Parathyroid adenoma (tissue), 2 donors: ENCODE data around the gene TSPAN18.

Experiments used
- H2AFZ ChIP-seq: fragments of 300-600 bp; sonication (generic); one replicate; pipeline ENCODE4 v1.7.0; 2017; ENCODE audit warnings: antibody characterized with exemption, mild to moderate bottlenecking
- H3K27ac ChIP-seq: fragments of 300-600 bp; sonication (generic); one replicate; pipeline ENCODE4 v1.7.0; 2017
- H3K27me3 ChIP-seq: fragments of 300-600 bp; sonication (generic); one replicate; pipeline ENCODE4 v1.7.0; 2017; ENCODE audit warnings: low read length; ENCODE audit not compliant: control insufficient read depth, insufficient read depth
- H3K36me3 ChIP-seq: fragments of 300-600 bp; sonication (generic); one replicate; pipeline ENCODE4 v1.7.0; 2017; ENCODE audit warnings: low read length; ENCODE audit not compliant: control insufficient read depth, insufficient read depth
- H3K4me1 ChIP-seq: fragments of 300-600 bp; sonication (generic); one replicate; pipeline ENCODE4 v1.7.0; 2017; ENCODE audit warnings: control low read depth
- H3K4me2 ChIP-seq: fragments of 300-600 bp; sonication (generic); one replicate; pipeline ENCODE4 v1.7.0; 2017; ENCODE audit warnings: low read length
- H3K4me3 ChIP-seq: fragments of 300-600 bp; sonication (generic); one replicate; pipeline ENCODE4 v1.7.0; 2017; ENCODE audit warnings: low read depth, low read length
- H3K79me2 ChIP-seq: fragments of 300-600 bp; sonication (generic); one replicate; pipeline ENCODE4 v1.7.0; 2017; ENCODE audit warnings: control low read depth
- H3K9ac ChIP-seq: fragments of 300-600 bp; sonication (generic); one replicate; pipeline ENCODE4 v1.7.0; 2017; ENCODE audit warnings: mild to moderate bottlenecking
- H3K9me3 ChIP-seq: fragments of 300-600 bp; sonication (generic); one replicate; pipeline ENCODE4 v1.7.0; 2017; ENCODE audit warnings: low read length; ENCODE audit not compliant: control insufficient read depth
- TF ChIP-seq, protein P1 (sequence below): fragments of 300-600 bp; sonication (generic); IDR thresholded peaks from one replicate; pipeline ENCODE4 v1.7.0; 2017; ENCODE audit warnings: antibody characterized with exemption, mild to moderate bottlenecking
- donor health status: primary hyperparathyroidism.

The TSPAN18 gene

DNA sequence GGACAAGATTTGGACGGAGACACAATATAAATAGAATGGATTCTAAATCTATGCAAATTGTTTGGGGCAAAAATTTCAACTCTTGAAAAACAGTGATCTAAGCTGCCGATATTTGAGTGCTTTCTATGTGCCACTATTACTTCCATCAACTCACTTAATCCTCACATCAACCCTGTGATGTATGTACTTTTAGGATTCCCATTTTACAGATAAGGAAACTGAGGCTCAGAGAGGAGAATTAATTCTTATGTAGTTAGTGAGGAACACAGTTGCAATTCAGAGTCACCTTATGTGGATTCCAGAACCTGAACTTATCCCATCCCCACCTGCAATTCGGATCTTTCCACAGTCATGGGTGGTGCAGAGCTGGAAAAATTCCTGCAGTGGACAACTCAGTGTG is 60.3 kb downstream of the TSPAN18 start:
- Histone ChIP-seq H3K27ac (no peak overlapping the region), H3K4me1 (no peaks in the 10 kb centered on the region), H2AFZ (no peak overlapping the region), H3K27me3 (no peaks in the 10 kb centered on the region), H3K36me3 (no peaks in the 10 kb centered on the region), H3K4me2 (no peak overlapping the region), H3K4me3 (no peak overlapping the region), H3K9ac (no peak overlapping the region), H3K9me3 (no peaks in the 10 kb centered on the region), H3K79me2 (no peaks in the 10 kb centered on the region)
- TF ChIP-seq, protein P1, sequence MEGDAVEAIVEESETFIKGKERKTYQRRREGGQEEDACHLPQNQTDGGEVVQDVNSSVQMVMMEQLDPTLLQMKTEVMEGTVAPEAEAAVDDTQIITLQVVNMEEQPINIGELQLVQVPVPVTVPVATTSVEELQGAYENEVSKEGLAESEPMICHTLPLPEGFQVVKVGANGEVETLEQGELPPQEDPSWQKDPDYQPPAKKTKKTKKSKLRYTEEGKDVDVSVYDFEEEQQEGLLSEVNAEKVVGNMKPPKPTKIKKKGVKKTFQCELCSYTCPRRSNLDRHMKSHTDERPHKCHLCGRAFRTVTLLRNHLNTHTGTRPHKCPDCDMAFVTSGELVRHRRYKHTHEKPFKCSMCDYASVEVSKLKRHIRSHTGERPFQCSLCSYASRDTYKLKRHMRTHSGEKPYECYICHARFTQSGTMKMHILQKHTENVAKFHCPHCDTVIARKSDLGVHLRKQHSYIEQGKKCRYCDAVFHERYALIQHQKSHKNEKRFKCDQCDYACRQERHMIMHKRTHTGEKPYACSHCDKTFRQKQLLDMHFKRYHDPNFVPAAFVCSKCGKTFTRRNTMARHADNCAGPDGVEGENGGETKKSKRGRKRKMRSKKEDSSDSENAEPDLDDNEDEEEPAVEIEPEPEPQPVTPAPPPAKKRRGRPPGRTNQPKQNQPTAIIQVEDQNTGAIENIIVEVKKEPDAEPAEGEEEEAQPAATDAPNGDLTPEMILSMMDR = no peak

DNA sequence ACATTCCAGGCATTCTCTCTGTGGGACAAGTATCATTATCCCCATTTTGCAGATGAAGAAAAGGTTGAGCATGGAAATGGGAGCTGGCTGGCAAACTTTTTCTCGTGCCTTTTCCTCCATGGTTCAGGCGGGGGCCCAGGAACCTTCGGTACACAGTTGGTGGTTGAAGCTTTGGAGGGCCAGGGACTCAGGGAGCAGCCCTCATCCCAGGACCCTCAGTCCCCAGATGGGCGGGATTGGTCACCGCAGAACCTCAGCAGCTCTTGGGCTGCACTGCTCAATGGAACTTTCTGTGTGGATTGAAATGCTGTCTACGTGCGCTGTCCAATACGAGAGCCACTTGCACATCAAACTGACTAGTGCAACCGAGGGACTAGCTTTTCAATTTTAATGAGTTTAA is 61.2 kb downstream of the TSPAN18 start:
- Histone ChIP-seq H3K4me1 (no peaks in the 10 kb centered on the region), H3K9me3 (no peaks in the 10 kb centered on the region), H3K27ac (no peak overlapping the region), H3K4me2 (no peak overlapping the region), H3K36me3 (no peaks in the 10 kb centered on the region), H3K9ac (no peak overlapping the region), H2AFZ (no peak overlapping the region), H3K79me2 (no peaks in the 10 kb centered on the region), H3K4me3 (no peak overlapping the region), H3K27me3 (no peaks in the 10 kb centered on the region)
- TF ChIP-seq, protein P1 = no peak

DNA sequence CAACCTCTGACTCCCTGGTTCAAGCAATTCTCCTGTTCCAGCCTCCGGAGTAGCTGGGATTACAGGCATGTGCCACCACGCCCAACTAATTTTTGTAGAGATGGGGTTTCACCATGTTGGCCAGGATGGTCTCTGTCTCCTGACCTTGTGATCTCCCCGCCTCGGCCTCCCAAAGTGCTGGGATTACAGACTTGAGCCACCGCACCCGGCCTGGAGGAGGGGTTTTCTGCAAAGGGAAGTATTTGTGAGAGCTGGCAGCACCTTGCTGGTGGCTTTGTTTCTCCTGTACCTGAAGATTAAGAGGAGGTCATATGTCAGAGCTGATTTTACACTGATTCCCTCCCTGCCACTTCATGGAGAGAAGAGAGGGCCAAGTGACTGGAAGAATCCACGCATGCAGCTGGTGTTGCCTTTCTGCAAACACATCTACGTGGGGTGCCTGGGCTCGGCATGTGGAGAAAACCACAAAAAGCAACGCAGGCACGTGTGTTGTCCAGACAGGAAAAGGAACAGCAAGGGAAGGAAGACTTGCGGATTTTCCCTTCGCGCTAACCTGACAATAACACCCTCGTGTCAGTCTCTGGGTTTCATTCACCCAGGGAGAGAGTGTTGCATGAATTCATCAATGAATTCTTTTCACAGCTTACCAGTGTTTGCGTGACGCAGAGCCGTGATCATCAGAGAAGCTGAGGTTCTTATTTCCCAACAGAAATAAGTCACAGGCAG is 61.9 kb downstream of the TSPAN18 start:
- Histone ChIP-seq H3K9ac (no peak overlapping the region), H3K4me1 (no peaks in the 10 kb centered on the region), H2AFZ (no peak overlapping the region), H3K79me2 (no peaks in the 10 kb centered on the region), H3K9me3 (no peaks in the 10 kb centered on the region), H3K27ac (no peak overlapping the region), H3K4me2 (no peak overlapping the region), H3K4me3 (no peak overlapping the region), H3K36me3 (no peaks in the 10 kb centered on the region), H3K27me3 (no peaks in the 10 kb centered on the region)
- TF ChIP-seq, protein P1 = no peak

DNA sequence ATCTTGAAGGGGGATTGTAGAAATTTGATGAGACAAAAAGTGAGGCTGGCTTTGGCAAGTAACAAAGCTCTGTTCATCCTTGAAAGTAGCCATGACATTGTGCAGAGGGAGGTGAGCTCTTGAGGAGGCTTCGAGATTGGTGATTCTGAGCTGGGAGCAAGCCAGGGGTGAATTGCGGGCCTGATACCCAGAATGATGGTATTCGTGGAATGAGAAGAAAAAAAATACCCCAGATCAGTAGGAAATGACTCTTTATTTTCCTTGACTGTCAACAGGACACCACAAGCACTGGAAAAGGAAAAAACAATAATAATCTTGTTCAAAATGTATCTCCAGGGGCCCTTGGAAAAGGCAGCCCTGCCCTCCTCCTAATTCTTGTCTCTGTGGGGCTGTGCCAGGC is 62.7 kb downstream of the TSPAN18 start:
- H3K27ac ChIP-seq = no peak overlapping the region
- H3K27me3 ChIP-seq = no peaks in the 10 kb centered on the region
- TF ChIP-seq, protein P1 = no peak
- no peaks in the 10 kb centered on the region for H3K36me3 ChIP-seq
- no peak overlapping the region for H3K4me2 ChIP-seq
- H2AFZ ChIP-seq = no peak overlapping the region
- no peaks in the 10 kb centered on the region for H3K4me1 ChIP-seq
- no peak overlapping the region for H3K4me3 ChIP-seq
- H3K79me2 ChIP-seq = no peaks in the 10 kb centered on the region
- no peak overlapping the region for H3K9ac ChIP-seq
- H3K9me3 ChIP-seq = no peaks in the 10 kb centered on the region

DNA sequence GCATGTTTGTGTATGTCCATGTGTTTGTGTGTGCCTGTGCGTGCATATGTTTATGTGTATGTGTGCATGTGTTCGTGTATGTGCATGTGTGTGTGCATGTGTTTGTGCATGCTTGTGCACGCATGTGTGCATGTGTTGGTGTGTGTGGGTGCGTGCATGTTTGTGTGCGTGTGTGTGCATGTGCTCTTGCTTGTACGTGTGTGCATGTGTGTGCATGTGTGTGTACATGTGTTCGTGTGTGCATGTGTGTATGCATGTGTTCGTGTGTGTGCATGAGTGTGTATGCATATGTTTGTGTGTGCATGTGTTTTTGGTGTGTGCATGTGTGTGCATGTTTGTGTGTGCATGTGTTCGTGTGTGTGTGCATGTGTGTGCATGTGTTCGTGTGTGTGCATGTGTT is 63.4 kb downstream of the TSPAN18 start:
- TF ChIP-seq, protein P1 = no peak
- Histone ChIP-seq H3K9ac (no peak overlapping the region), H3K4me1 (no peaks in the 10 kb centered on the region), H3K27ac (no peak overlapping the region), H3K27me3 (no peaks in the 10 kb centered on the region), H2AFZ (no peak overlapping the region), H3K4me2 (no peak overlapping the region), H3K36me3 (no peaks in the 10 kb centered on the region), H3K79me2 (no peaks in the 10 kb centered on the region), H3K4me3 (no peak overlapping the region), H3K9me3 (no peaks in the 10 kb centered on the region)
